HG03571 (cell line): ENCODE results near the gene ZMIZ2.
A peak's percentile ranks its signal among the peaks of the same experiment; 100 is the strongest.
"Not testable (repeated sequence)": the region's sequence is repeated elsewhere in the genome, so short reads cannot be mapped to it uniquely, and the experiment has no call there.

Experiments used
- ATAC-seq: cut with Tn5 transposase; IDR thresholded peaks from one replicate; pipeline ENCODE4 v1.9.1; 2021; ENCODE audit not compliant: unreplicated experiment

ZMIZ2 gene, protein sequence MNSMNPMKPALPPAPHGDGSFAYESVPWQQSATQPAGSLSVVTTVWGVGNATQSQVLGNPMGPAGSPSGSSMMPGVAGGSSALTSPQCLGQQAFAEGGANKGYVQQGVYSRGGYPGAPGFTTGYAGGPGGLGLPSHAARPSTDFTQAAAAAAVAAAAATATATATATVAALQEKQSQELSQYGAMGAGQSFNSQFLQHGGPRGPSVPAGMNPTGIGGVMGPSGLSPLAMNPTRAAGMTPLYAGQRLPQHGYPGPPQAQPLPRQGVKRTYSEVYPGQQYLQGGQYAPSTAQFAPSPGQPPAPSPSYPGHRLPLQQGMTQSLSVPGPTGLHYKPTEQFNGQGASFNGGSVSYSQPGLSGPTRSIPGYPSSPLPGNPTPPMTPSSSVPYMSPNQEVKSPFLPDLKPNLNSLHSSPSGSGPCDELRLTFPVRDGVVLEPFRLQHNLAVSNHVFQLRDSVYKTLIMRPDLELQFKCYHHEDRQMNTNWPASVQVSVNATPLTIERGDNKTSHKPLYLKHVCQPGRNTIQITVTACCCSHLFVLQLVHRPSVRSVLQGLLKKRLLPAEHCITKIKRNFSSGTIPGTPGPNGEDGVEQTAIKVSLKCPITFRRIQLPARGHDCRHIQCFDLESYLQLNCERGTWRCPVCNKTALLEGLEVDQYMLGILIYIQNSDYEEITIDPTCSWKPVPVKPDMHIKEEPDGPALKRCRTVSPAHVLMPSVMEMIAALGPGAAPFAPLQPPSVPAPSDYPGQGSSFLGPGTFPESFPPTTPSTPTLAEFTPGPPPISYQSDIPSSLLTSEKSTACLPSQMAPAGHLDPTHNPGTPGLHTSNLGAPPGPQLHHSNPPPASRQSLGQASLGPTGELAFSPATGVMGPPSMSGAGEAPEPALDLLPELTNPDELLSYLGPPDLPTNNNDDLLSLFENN

DNA sequence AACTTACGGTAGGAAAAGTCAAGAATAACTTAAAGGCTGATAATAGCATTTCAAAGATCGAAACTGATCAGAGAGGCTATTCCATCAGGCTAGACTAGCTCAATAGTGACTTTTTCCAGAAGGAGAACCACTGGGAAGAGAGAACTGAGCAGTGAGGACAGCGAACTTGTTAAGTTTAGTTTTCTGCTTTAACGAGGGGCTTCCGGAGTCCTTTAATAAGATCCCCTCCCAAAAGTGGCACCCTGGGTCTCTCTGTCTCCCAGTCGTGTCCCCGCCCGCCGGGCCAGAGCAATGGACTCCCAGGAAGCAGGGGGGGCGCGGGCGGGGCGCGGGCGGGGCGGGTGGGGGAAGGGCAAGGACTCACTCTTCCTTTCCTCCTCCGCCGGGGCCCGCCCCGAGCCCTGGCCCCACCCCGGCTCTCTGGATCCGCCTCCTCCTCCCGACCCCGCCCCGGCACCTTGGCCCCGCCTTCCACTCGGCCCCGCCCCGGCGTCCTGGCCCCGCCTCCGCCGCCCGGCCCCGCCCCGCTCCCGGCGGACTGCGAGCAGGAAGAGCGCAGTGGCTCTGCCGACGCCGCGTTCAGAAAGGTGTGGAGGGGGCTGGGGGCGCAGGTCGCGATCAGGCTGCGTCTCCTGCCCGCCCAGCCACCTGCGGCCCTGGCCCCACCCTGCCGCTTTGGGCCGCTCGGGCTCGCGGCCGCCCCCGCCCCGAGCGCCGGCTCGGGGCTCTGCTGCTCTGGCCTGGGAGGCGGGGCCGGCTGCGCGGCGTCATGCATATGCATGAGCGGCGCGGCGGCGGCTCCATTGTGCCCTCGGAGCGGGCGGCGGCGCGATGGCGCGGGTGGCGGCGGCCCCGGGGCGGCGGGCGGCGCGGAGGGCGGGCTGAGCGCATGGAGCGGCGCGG is at the start of gene ZMIZ2:
Gene ZMIZ2, plus strand, starts transcription at position 803 of the 903 bp plus-strand sequence. CDS start 7,403 bp downstream, outside the sequence.
- peak; percentile 68 for ATAC-seq

GRCh38 chr7:44699598-44699997 is 49.0 kb upstream of the ZMIZ2 start:
- ATAC-seq: not testable (repeated sequence)

- no peak for ATAC-seq
These were observed 48.3 kb upstream of the ZMIZ2 start for GRCh38 chr7:44700322-44700721.

DNA sequence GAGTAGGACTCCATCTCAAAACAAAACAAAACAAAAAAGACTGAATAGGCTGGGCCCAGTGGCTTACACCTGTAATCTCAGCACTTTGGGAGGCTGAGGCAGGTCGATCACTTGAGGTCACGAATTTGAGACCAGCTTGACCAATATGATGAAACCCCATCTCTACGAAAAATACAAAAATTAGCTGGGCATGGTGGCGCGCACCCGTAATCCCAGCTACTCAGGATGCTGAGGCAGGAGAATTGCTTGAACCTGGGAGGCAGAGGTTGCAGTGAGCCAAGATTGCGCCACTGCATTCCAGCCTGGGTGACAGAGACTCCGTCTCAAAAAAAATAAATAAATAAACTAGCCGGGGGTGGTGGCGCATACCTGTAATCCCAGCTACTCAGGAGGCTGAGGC is 45.3 kb upstream of the ZMIZ2 start:
- ATAC-seq: not testable (repeated sequence)

GRCh38 chr7:44703921-44704320 is 44.7 kb upstream of the ZMIZ2 start:
- no peak for ATAC-seq

- ATAC-seq: no peak
These were observed 43.2 kb upstream of the ZMIZ2 start for GRCh38 chr7:44705434-44705833.

- ATAC-seq: no peak
These were observed 41.7 kb upstream of the ZMIZ2 start for GRCh38 chr7:44706788-44707557.

GRCh38 chr7:44707558-44708230 is 41.0 kb upstream of the ZMIZ2 start:
- ATAC-seq: no peak

- no peak for ATAC-seq
These were observed 39.4 kb upstream of the ZMIZ2 start for GRCh38 chr7:44709011-44709915.

DNA sequence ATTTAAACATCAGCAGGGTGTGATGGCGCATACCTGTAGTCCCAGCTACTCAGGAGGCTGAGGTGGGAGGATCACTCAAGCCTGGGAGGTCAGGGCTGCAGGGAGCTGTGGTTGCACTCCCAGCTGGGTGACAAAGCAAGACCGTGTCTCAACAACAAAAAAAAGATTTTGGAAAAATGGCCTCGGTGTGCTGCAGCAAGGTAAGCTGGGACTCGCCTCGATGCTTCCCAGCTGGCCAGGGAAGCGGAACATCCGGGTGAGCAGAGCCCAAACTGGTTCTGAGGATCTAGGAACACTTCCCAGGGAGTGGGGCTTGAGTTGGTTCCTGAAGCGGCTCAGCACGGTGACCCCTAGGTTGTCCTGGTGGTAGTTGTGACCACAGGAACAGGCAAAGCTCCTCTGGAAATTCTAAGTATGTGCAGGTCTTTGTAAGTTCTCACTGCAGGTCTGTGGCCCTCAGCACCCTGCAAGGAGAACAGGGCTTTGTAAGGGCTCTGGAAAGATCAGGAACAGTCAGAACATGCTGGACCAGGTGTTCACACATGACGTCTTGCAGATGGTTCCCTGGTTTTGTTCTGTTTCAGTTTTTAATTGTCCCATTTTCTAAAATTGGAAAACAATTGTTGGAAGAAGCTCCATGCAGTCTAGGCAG is 38.6 kb upstream of the ZMIZ2 start:
- no peak for ATAC-seq

GRCh38 chr7:44711528-44711927 is 37.1 kb upstream of the ZMIZ2 start:
- no peak for ATAC-seq

GRCh38 chr7:44712012-44712411 is 36.6 kb upstream of the ZMIZ2 start:
- no peak for ATAC-seq

- ATAC-seq: no peak
These were observed 35.5 kb upstream of the ZMIZ2 start for GRCh38 chr7:44713141-44713540.

GRCh38 chr7:44713680-44714335 is 34.8 kb upstream of the ZMIZ2 start:
- ATAC-seq: no peak

GRCh38 chr7:44716205-44716604 is 32.4 kb upstream of the ZMIZ2 start:
- no peak for ATAC-seq

GRCh38 chr7:44720301-44720700 is 28.3 kb upstream of the ZMIZ2 start:
- no peak for ATAC-seq

- ATAC-seq: no peak
These were observed 24.4 kb upstream of the ZMIZ2 start for GRCh38 chr7:44724276-44724675.
